ACC112 (cell line): Measurements from ENCODE around the gene VRK3.
"Not testable (repeated sequence)": the region's sequence is repeated elsewhere in the genome, so short reads cannot be mapped to it uniquely, and the experiment has no call there.

Experiments
- H2AFZ ChIP-seq: fragments of 200-600 bp; sonication (generic); one replicate; pipeline ENCODE4 v1.6.0; 2017; ENCODE audit warnings: antibody characterized with exemption, low read length; ENCODE audit not compliant: unreplicated experiment
- H3K27ac ChIP-seq: fragments of 200-600 bp; sonication (generic); 2 replicates; pipeline ENCODE4 v1.5.1; 2014; ENCODE audit warnings: low read depth, mild to moderate bottlenecking, antibody characterized with exemption, low read length, moderate library complexity
- H3K27me3 ChIP-seq: fragments of 200-600 bp; sonication (generic); 2 replicates; pipeline ENCODE4 v1.6.1; 2014; ENCODE audit warnings: mild to moderate bottlenecking, antibody characterized with exemption, low read length, moderate library complexity, mixed read lengths; ENCODE audit not compliant: insufficient read depth
- H3K36me3 ChIP-seq: fragments of 200-600 bp; sonication (generic); 2 replicates; pipeline ENCODE4 v1.6.1; 2016; ENCODE audit warnings: mild to moderate bottlenecking, antibody characterized with exemption, low read length, moderate library complexity, mixed read lengths; ENCODE audit not compliant: insufficient read depth
- H3K4me1 ChIP-seq: fragments of 200-600 bp; sonication (generic); one replicate; pipeline ENCODE4 v1.6.1; 2016; ENCODE audit warnings: low read length, mixed read lengths; ENCODE audit not compliant: insufficient read depth, unreplicated experiment, control insufficient read depth
- H3K4me3 ChIP-seq: fragments of 200-600 bp; sonication (generic); 2 replicates; pipeline ENCODE4 v1.5.1; 2014; ENCODE audit warnings: mild to moderate bottlenecking, low read depth, low read length
- H3K79me2 ChIP-seq: fragments of 200-600 bp; sonication (generic); one replicate; pipeline ENCODE4 v1.6.0; 2016; ENCODE audit warnings: low read length; ENCODE audit not compliant: control insufficient read depth, unreplicated experiment, insufficient read depth

The VRK3 gene

DNA sequence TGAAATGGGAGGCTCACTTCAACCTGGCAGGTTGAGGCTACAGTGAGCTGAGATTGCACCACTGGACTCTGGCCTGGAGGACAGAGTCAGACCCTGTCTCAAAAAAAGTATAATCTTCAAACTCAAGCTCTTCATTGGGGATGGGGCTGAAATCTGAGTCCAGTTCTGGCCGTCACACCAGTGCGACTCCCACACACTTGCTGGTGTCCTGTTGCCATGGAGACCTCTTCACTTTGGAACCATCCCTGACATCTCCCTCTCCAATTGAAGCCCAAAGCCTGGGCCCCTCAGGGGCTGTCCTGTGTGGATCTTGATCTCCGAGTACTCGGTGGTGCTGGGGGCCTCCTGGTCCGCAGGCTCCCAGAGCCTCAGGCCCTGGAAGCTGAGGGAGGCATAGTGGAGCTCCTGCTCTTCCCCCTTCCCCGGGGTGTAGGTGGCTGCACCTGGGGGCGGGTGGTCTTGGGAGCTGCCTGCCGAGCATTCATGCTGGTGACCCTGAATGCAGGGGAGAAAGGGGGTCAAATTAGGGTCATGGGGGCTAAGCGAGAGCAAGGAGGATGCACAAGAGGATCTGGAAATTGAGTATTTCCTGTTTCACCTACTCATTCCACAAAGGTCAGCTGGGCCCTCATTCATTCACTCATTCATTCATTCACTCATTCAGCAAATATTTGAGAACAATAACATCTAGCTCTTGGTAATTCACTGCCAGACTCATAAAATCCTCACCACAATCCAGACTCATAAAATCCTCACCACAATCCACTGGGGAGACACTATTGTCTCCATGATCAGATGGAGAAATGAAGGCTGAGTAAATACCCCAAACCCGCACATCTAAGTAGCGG, 75.2 kb downstream of the VRK3 start:
- Histone ChIP-seq H3K4me3 (no peak overlapping the region), H3K27ac (no peak overlapping the region), H3K4me1 (no peaks in the 10 kb centered on the region), H3K27me3 (no peaks in the 10 kb centered on the region), H3K36me3 (no peaks in the 10 kb centered on the region), H3K79me2 (no peaks in the 10 kb centered on the region), H2AFZ (no peak overlapping the region)

DNA sequence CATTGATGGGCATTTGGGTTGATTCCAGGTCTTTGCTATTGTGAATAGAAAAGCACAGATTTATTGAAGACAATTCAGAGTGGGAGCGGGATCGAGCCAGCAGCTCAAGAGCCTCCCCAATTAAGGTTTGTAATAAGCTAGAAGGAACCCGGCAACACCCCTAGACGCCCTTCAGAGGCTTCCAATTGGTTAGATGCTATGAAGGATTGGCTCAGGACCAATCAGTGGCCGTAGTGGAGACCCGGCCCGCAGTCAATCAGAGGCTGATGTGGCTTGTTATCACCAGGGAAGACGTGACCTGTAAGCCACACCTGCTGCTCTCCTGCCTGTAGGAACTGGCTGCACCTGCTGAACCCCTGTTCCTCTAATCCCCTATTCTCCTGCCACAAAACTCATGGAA, 78.8 kb downstream of the VRK3 start:
- Histone ChIP-seq H3K4me3 (no peak overlapping the region), H3K36me3 (no peaks in the 10 kb centered on the region), H3K79me2 (no peaks in the 10 kb centered on the region), H3K4me1 (no peaks in the 10 kb centered on the region), H3K27ac (no peak overlapping the region), H3K27me3 (no peaks in the 10 kb centered on the region), H2AFZ (no peak overlapping the region)

DNA sequence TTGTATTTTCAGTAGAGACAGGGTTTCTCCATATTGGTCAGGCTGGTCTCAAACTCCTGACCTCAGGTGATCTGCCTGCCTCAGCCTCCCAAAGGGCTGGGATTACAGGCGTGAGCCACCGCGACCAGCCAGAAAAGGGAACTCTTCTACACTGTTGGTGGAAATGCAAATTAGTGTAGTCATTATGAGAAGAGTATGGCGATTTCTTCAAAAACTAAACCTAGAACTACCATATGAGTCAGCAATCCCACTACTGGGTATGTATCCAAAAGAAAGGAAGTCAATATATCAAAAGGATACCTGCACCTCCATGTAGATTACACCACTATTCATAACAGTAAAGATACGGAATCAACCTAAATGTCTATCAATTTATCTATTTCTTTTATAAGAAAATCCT, 80.6 kb downstream of the VRK3 start:
- not testable (repeated sequence) for H3K36me3 ChIP-seq, H3K4me3 ChIP-seq, H3K27ac ChIP-seq, H3K79me2 ChIP-seq, H3K27me3 ChIP-seq, H3K4me1 ChIP-seq, H2AFZ ChIP-seq

- H3K4me1 ChIP-seq = no peaks in the 10 kb centered on the region
- H3K4me3 ChIP-seq = no peak overlapping the region
- H2AFZ ChIP-seq = no peak overlapping the region
- no peak overlapping the region for H3K27ac ChIP-seq
- H3K79me2 ChIP-seq = no peaks in the 10 kb centered on the region
- no peaks in the 10 kb centered on the region for H3K27me3 ChIP-seq
- H3K36me3 ChIP-seq = no peaks in the 10 kb centered on the region
These were observed 84.7 kb downstream of the VRK3 start for GRCh38 chr19:49940482-49940791.

DNA sequence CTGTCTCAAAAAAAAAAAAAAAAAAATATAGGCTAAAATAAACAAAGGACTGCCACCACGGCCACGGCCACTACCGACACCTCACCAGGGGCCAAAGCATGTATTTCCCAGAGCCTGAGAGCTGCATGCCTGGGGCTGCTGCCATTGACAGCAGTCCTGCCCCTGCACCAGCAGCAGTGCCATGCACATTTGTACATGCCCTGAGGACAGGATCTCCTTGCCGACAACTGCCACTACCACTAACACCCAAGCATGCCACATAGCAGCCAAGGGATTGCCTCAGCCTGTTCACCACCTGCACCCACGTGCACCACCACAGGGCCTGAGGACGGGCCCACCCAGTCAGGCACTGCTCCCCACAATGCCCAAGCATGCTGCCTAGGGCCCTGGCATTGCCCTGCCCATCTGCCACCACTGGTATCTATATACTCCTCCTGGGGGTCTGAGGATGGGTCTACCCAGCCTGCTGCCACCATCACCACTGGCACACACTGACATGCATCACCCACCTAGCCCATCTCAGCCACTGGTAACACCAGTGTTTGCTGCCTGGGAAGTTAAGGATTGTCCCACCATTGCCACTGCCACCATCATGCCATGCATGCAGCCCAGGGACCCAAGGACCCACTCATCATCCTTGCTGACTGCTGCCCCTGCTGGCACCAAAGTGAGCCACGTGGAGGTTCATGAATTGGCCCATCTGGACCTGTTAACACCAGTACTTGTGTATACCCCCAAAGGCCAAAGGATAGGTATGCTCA, 85.3 kb downstream of the VRK3 start:
- H3K27me3 ChIP-seq = no peaks in the 10 kb centered on the region
- H3K4me3 ChIP-seq = no peak overlapping the region
- H3K27ac ChIP-seq = no peak overlapping the region
- no peaks in the 10 kb centered on the region for H3K4me1 ChIP-seq
- H2AFZ ChIP-seq = no peak overlapping the region
- H3K36me3 ChIP-seq = no peaks in the 10 kb centered on the region
- H3K79me2 ChIP-seq = no peaks in the 10 kb centered on the region

GRCh38 chr19:49938662-49939061, 86.5 kb downstream of the VRK3 start:
- no peak overlapping the region for H2AFZ ChIP-seq
- no peak overlapping the region for H3K27ac ChIP-seq
- H3K4me1 ChIP-seq = no peaks in the 10 kb centered on the region
- no peaks in the 10 kb centered on the region for H3K27me3 ChIP-seq
- H3K79me2 ChIP-seq = no peaks in the 10 kb centered on the region
- no peaks in the 10 kb centered on the region for H3K36me3 ChIP-seq
- H3K4me3 ChIP-seq = no peak overlapping the region

- H3K4me1 ChIP-seq = no peaks in the 10 kb centered on the region
- peak overlapping the region; percentile 78 for H2AFZ ChIP-seq
- H3K27ac ChIP-seq = no peak overlapping the region
- H3K79me2 ChIP-seq = no peaks in the 10 kb centered on the region
- H3K36me3 ChIP-seq = no peaks in the 10 kb centered on the region
- no peaks in the 10 kb centered on the region for H3K27me3 ChIP-seq
- H3K4me3 ChIP-seq = peak overlapping the region; percentile 70
These were observed 87.3 kb downstream of the VRK3 start for GRCh38 chr19:49937750-49938381.

DNA sequence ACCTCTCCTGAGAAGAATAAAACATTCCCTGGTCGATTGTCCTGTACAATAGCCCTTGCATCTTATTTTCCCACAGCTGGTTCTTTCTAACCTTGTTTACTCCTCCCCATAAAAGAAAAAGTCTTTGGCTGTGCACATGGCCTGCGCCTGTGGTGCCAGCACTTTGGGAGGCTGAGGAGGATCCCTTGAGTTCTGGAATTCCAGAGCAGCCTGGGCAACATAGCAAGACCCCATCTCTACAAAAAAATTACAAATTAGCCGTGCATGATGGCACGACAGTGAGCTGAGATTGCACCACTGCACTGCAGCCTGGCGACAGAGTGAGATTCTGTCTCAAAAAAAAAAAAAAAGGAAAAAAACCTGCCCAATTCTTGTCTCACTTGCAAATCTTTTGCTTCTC, 88.6 kb downstream of the VRK3 start:
- H2AFZ ChIP-seq = no peak overlapping the region
- H3K4me3 ChIP-seq = no peak overlapping the region
- no peaks in the 10 kb centered on the region for H3K4me1 ChIP-seq
- no peak overlapping the region for H3K27ac ChIP-seq
- no peaks in the 10 kb centered on the region for H3K27me3 ChIP-seq
- no peaks in the 10 kb centered on the region for H3K79me2 ChIP-seq
- H3K36me3 ChIP-seq = no peaks in the 10 kb centered on the region

- Histone ChIP-seq H2AFZ (no peak overlapping the region), H3K79me2 (peaks cover 6% of the 10 kb centered on the region), H3K4me1 (no peaks in the 10 kb centered on the region), H3K27ac (no peak overlapping the region), H3K4me3 (no peak overlapping the region), H3K36me3 (no peaks in the 10 kb centered on the region), H3K27me3 (no peaks in the 10 kb centered on the region)
These were observed 91.5 kb downstream of the VRK3 start for GRCh38 chr19:49933643-49934042.

- H3K27me3 ChIP-seq = no peaks in the 10 kb centered on the region
- no peak overlapping the region for H3K4me3 ChIP-seq
- no peaks in the 10 kb centered on the region for H3K36me3 ChIP-seq
- H3K79me2 ChIP-seq = peaks cover 14% of the 10 kb centered on the region
- no peak overlapping the region for H2AFZ ChIP-seq
- peaks cover 3% of the 10 kb centered on the region for H3K4me1 ChIP-seq
- no peak overlapping the region for H3K27ac ChIP-seq
These were observed 92.4 kb downstream of the VRK3 start for GRCh38 chr19:49932731-49933131.
